Coronary artery (tissue), 2 donors: Measurements from ENCODE around the gene CAMTA1.

Experiments
- DNase-seq: peaks from one replicate; pipeline ENCODE4 v3.0.0-alpha.2; 2017; ENCODE audit warnings: low spot score
- H3K27ac ChIP-seq, 2 donors: fragments of 200-600 bp; sonication (generic); one replicate each; pipeline ENCODE4 v1.5.1; 2016 to 2019
- H3K4me3 ChIP-seq: fragments of 200-600 bp; sonication (generic); 2 replicates; pipeline ENCODE4 v1.5.1; 2016; ENCODE audit warnings: mild to moderate bottlenecking, moderate library complexity
- TF ChIP-seq, protein P1 (sequence below): fragments of 200-600 bp; sonication (generic); IDR thresholded peaks from one replicate; pipeline ENCODE4 v1.5.1; 2019; ENCODE audit warnings: antibody characterized with exemption

The CAMTA1 gene

DNA sequence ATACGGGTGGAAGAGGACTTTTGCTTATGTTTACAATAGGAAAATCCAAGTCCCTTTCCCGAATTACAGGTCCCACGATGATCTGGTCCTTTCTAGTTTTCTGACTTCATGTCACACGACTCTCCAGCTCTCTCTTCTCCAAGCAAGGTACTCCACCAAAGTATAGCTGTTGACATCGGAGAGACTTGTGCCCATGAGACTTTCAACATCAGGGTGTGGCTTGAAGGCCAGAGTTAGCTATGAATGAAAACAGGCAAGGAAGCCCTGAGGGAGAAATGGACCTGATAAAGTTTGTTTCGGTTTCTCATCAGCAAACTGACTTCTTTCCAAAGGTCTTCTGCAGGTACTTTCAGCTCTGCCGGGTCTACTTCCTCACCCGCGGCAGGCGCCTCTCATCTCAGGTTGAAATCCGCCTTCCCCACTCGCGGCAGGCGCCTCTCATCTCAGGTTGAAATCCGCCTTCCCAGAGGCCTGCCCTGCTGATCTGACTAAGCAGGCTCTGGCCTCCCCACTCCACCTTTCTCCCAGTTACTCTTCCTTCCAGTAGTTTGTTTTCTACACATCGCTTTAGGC lies 996.8 kb downstream of the CAMTA1 start:
- Histone ChIP-seq H3K27ac (peak overlapping the region in 1 of 2 donors; percentile 97), H3K4me3 (no peak overlapping the region)

DNA sequence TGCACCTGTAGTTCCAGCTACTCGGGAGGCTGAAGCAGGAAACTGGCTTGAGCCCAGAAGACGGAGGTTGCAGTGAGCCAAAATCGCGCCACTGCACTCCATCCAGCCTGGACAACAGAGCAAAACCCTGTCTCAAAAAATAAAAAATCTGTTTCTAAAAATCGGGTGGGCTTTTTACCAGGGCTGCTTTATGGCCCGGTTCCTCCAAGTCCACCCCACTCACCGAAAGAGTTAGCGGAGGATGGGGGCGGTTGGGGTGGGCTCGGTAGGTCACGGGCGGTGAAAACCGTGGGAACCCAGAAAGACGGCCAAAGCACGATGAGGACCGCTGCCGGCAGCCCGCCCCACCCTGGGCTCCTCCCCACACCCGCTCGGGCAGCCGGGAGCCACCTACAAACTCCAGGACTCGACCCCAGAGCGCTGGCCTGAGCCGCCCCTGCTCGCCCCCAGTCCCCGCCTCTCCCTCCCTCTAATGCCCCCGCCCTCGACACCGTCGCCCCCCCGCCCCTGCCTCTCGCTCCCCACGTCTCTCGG lies 998.0 kb downstream of the CAMTA1 start:
- Histone ChIP-seq H3K4me3 (peak overlapping the region; percentile 89), H3K27ac (peak overlapping the region; percentile 72 to 97)
- TF ChIP-seq, protein P1, sequence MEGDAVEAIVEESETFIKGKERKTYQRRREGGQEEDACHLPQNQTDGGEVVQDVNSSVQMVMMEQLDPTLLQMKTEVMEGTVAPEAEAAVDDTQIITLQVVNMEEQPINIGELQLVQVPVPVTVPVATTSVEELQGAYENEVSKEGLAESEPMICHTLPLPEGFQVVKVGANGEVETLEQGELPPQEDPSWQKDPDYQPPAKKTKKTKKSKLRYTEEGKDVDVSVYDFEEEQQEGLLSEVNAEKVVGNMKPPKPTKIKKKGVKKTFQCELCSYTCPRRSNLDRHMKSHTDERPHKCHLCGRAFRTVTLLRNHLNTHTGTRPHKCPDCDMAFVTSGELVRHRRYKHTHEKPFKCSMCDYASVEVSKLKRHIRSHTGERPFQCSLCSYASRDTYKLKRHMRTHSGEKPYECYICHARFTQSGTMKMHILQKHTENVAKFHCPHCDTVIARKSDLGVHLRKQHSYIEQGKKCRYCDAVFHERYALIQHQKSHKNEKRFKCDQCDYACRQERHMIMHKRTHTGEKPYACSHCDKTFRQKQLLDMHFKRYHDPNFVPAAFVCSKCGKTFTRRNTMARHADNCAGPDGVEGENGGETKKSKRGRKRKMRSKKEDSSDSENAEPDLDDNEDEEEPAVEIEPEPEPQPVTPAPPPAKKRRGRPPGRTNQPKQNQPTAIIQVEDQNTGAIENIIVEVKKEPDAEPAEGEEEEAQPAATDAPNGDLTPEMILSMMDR, result no peak
- peak; percentile 84 for DNase-seq

More for the DNA sequence above, 996.8 kb downstream of the CAMTA1 start:
- no peak for DNase-seq
- TF ChIP-seq, protein P1, result no peak

DNA sequence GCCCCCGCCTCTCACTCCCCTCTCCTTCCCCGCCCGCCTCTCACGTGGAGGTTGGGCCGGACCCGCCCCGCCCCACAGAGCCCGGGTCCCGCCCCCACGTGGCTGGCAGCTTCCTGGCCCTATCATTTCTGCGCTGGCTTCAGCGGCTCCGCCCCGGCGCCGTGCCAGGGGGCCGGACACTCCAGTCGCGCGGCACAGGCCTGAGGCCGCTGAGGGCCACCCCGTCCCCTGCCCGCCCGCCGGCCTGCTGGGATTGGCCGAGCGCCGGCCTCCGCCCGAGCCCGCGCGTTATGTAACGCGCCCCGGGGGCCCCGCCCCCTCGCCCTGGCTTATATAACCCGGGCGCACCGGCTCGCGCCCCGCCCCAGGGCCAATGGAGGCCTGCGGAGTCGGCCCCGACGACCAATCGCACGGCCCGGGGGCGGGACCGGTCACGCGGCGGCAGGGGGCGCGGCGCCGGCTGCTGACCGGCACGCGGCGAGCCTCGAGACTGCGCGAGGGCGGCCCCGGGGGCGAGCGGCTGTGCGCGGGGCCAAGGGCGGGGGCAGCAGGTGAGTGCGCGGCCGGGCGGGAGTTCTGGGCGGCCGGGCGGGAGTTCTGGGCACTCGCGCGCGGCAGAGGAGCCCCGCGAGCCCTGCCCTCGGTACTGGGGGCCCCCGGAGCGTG lies 998.7 kb downstream of the CAMTA1 start, which contains the start of gene PER3:
TSS of gene PER3 (plus strand) at position 466 of the 666 bp plus-strand sequence. CDS start 587 bp downstream, outside the sequence.
- H3K4me3 ChIP-seq, result peak within 1 kb of the TSS; percentile 89
- peak within 1 kb of the TSS; percentile 97 for H3K27ac ChIP-seq
- DNase-seq, result peak; percentile 98
- TF ChIP-seq, protein P1, result no peak

DNA sequence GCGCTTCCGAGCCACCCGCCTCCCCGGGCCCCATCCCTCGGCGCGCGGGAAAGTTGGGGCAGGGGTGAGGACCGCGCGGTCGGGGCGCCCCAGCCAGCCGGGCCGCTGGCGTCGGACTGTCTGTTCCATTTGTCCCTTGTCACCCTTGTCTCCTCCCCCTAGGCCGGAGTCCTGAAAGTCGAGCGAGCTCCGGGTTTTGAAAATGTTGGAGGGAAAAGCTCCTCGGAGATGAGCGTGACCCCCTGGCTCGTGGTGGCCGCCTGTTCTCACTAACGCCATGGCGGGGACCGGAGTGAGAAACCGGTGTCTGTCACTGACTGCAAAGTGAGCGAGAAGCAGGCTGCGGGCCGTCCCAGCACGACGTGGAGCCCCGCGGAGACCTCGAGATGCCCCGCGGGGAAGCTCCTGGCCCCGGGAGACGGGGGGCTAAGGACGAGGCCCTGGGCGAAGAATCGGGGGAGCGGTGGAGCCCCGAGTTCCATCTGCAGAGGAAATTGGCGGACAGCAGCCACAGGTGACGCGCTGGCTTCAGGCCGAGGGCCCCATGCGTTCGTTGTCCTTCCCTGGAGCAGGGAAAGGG lies 999.3 kb downstream of the CAMTA1 start:
- DNase-seq, result peak; percentile 78
- Histone ChIP-seq H3K27ac (peak overlapping the region; percentile 97), H3K4me3 (peak overlapping the region; percentile 89)
- TF ChIP-seq, protein P1, result no peak

DNA sequence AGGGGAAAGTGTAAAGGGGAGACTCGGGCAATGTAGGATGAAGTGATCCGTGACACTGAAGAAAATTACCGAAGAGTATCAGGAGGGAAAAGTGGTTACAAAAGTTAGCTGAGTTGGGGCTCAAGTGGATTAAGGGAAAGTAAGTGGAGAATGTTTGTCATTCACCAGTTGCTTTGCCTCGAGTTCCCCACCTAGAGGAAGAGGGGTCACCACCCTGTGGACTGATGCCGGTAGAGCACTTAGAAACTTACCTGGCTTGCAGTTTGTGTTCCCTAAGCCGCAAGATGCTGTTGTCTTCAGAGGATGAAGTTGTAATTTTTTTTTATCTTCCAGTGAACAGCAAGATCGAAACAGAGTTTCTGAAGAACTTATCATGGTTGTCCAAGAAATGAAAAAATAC lies 999.9 kb downstream of the CAMTA1 start:
- Histone ChIP-seq H3K27ac (peak overlapping the region; percentile 97), H3K4me3 (peak overlapping the region; percentile 89)
- no peak for DNase-seq
- TF ChIP-seq, protein P1, result no peak

DNA sequence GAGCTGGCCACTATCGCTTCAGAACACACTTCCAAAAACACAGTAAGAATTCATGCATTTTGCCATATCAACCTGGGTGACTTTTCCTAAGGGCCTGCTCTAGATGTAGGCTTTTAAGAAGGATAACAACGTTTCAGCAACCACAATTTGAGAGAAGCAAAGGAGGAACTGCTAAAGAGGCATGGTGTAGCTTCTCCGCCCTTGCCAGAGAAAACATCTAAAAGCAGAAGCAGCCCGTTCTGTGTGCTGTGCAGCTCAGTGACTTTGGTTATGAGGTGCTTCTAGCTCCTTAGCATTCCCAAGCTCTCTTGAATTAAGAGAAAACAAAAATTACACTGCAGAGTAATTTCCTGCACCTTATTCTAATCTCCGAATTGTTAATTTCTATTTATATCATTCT lies 1001.5 kb downstream of the CAMTA1 start:
- H3K27ac ChIP-seq, result no peak overlapping the region
- TF ChIP-seq, protein P1, result no peak
- H3K4me3 ChIP-seq, result no peak overlapping the region
- DNase-seq, result no peak
